K562 (cell line): Measurements from ENCODE around the gene RNASET2. TPM values are rescaled to one million over a fixed set of nuclear protein-coding genes. Genes with fewer than 3 reads are reported as not detected.
A peak's percentile ranks its signal among the peaks of the same experiment; 100 is the strongest.

Experiments
- CBFB ChIP-seq: sonication (generic); formaldehyde crosslinking; IDR thresholded peaks from 2 replicates; pipeline ENCODE4 v1.4.0; 2020; ENCODE audit warnings: mild to moderate bottlenecking, missing genetic modification reagents
- CBX1 ChIP-seq: sonication (generic); IDR thresholded peaks from 2 replicates; pipeline ENCODE4 v1.6.1; 2016; ENCODE audit warnings: antibody characterized with exemption, low read depth, mild to moderate bottlenecking
- CREM ChIP-seq: IDR thresholded peaks from 2 replicates; pipeline ENCODE4 v1.6.1; 2014; ENCODE audit warnings: antibody characterized with exemption, low read depth
- ELF4 ChIP-seq: fragments of 450-650 bp; formaldehyde crosslinking; IDR thresholded peaks from 2 replicates; pipeline ENCODE4 v1.4.0; 2022; ENCODE audit warnings: missing genetic modification characterization
- EP300 ChIP-seq: IDR thresholded peaks from 2 replicates; pipeline ENCODE4 v1.6.1; 2012; ENCODE audit warnings: low read length, improper control_type of control experiment
- FOXA1 ChIP-seq: fragments of 450-650 bp; IDR thresholded peaks from 2 replicates; pipeline ENCODE4 v1.6.1; 2016; ENCODE audit warnings: mild to moderate bottlenecking, borderline replicate concordance
- MLX ChIP-seq, 2 experiments: fragments of 450-650 bp in 1 of 2; sonication (generic) in 1 of 2; formaldehyde crosslinking; conservative IDR thresholded peaks; 2 replicates each; pipeline versions ENCODE4 v1.4.0 to v1.8.1; 2020 to 2022; ENCODE audit warnings: mild to moderate bottlenecking in 1 of 2, missing genetic modification reagents in 1 of 2
- MYC ChIP-seq, 2 experiments: fragments of 250-450 bp in 1 of 2; sonication (Bioruptor Pico) in 1 of 2; IDR thresholded peaks; 2 replicates each; pipeline versions ENCODE4 v1.5.1 to v1.6.1; 2012 to 2021; ENCODE audit warnings: low read depth in 2 of 2, borderline replicate concordance in 1 of 2, improper control_type of control experiment in 1 of 2, low read length in 1 of 2, mild to moderate bottlenecking in 1 of 2, moderate library complexity in 1 of 2
- NONO ChIP-seq, 2 experiments: fragments of 200-400 bp in 1 of 2; fragments of 450-650 bp in 1 of 2; formaldehyde crosslinking in 1 of 2; IDR thresholded peaks; 2 replicates each; pipeline ENCODE4 v1.6.1; 2017; ENCODE audit warnings: low read depth in 2 of 2, mild to moderate bottlenecking in 2 of 2, moderate library complexity in 2 of 2, low read length in 1 of 2
- NRF1 ChIP-seq, 2 experiments: fragments of 450-650 bp; IDR thresholded peaks in 1 of 2; conservative IDR thresholded peaks in 1 of 2; 2 replicates each; pipeline ENCODE4 v1.6.1; 2014; ENCODE audit warnings: mild to moderate bottlenecking in 2 of 2
- PRMT5 ChIP-seq: sonication (generic); formaldehyde crosslinking; IDR thresholded peaks from 2 replicates; pipeline ENCODE4 v1.5.0; 2020; ENCODE audit warnings: missing genetic modification reagents
- RBM34 ChIP-seq: fragments of 200-400 bp; formaldehyde crosslinking; IDR thresholded peaks from 2 replicates; pipeline ENCODE4 v1.6.1; 2018; ENCODE audit warnings: low read length, borderline replicate concordance; ENCODE audit not compliant: insufficient read depth
- SMC3 ChIP-seq: conservative IDR thresholded peaks from 2 replicates; pipeline ENCODE4 v1.6.1; 2011; ENCODE audit warnings: low read depth, low read length, improper control_type of control experiment; ENCODE audit not compliant: insufficient read depth
- TEAD1 ChIP-seq, 2 experiments: fragments of 450-650 bp in 1 of 2; sonication (generic) in 1 of 2; formaldehyde crosslinking; IDR thresholded peaks; 2 replicates each; pipeline versions ENCODE4 v1.4.0 to v1.8.0; 2020 to 2022; ENCODE audit warnings: mild to moderate bottlenecking in 2 of 2, missing genetic modification reagents in 1 of 2
- TFAP4 ChIP-seq: sonication (generic); formaldehyde crosslinking; IDR thresholded peaks from 2 replicates; pipeline ENCODE4 v1.8.0; 2022; ENCODE audit warnings: missing genetic modification reagents, mild to moderate bottlenecking, moderate library complexity, borderline replicate concordance
- THAP12 ChIP-seq: fragments of 250-450 bp; sonication (Bioruptor Pico); IDR thresholded peaks from 2 replicates; pipeline ENCODE4 v1.9.0; 2021; ENCODE audit warnings: mild to moderate bottlenecking, inconsistent platforms
- VEZF1 ChIP-seq: fragments of 200-800 bp; sonication (Bioruptor generic); IDR thresholded peaks from 2 replicates; pipeline ENCODE4 v1.6.1; 2017; ENCODE audit warnings: missing genetic modification characterization, missing compliant biosample characterization
- ZBTB1 ChIP-seq: sonication (generic); formaldehyde crosslinking; IDR thresholded peaks from 2 replicates; pipeline ENCODE4 v1.8.1; 2023; ENCODE audit warnings: missing genetic modification reagents, low read depth, mild to moderate bottlenecking, borderline replicate concordance
- ZNF644 ChIP-seq: fragments of 200-800 bp; sonication (Bioruptor generic); IDR thresholded peaks from 2 replicates; pipeline ENCODE4 v1.6.1; 2016; ENCODE audit warnings: low read depth, missing genetic modification characterization, missing compliant biosample characterization
- polyA plus RNA-seq, 8 experiments: library from polyadenylated mRNA; depleted of rRNA in 4 of 8; stranded (reverse) in 5 of 8; unstranded in 3 of 8; fragments of >200 nt; fragmentation: Nextera tagmentation in 2 of 8; fragmentation: Illumina TruSeq in 1 of 8; extraction: Ambion mirVana in 2 of 8; extraction: Trizol in 1 of 8; gene quantifications; 2 replicates each; pipeline versions ENCODE4 v1.2.1 to v1.2.3, GENCODE V29; 2011 to 2014; ENCODE audit warnings: inconsistent platforms in 1 of 8, missing spikeins in 1 of 8
- total RNA-seq, 7 experiments: library from RNA; depleted of rRNA in 6 of 7; stranded (reverse); fragments of >200 nt in 6 of 7; fragmentation: Illumina TruSeq in 2 of 7; extraction: Trizol in 2 of 7; gene quantifications; 2 replicates each; pipeline versions ENCODE4 v1.2.1 to v1.2.3, GENCODE V29; 2011 to 2021; ENCODE audit warnings: low replicate concordance in 1 of 7

RNASET2 gene
- total and polyA plus RNA-seq, 9 of the 15 experiments (the other 6 are each of a cell fraction or from before 2014, with no cell fraction given), result 7.4 to 141 (median 91.3) TPM

- TF ChIP-seq CBX1 (peak; percentile 64; the same call in 1 of the 2 replicates), VEZF1 (CRISPR knock-in tag) (peak; percentile 89), ELF4 (CRISPR knock-in tag) (no peak), PRMT5 (no peak), NRF1 (conservative IDR thresholded peaks at IDR 0.05 in 1 of 2, IDR thresholded peaks at IDR 0.05 in 1 of 2) (peak; percentile 86 to 88), NONO (IDR thresholded peaks at IDR 0.05; ENCODE audit: low read depth in 2 of 2, low read length in 1 of 2) (peak; percentile 33 to 64; a peak in 2 of 4 replicates), MLX (CRISPR knock-in tag; conservative IDR thresholded peaks at IDR 0.05) (no peak), ZNF644 (tag) (no peak), THAP12 (CRISPR knock-in tag) (peak; percentile 56; the same call in 1 of the 2 replicates), RBM34 (peak; percentile 35; the same call in 1 of the 2 replicates), MYC (IDR thresholded peaks at IDR 0.05; ENCODE audit: low read depth, low read length) (peak; percentile 47), MYC (CRISPR knock-in tag; IDR thresholded peaks at IDR 0.05; ENCODE audit: borderline replicate concordance, low read depth) (no peak), ZBTB1 (CRISPR knock-in tag) (peak; percentile 87), FOXA1 (no peak), CBFB (CRISPR knock-in tag) (no peak), TEAD1 (CRISPR knock-in tag; IDR thresholded peaks at IDR 0.05) (peak in 1 of 2 experiments; percentile 52; a peak in 1 of 4 replicates), TFAP4 (CRISPR knock-in tag) (peak; percentile 78), CREM (peak; percentile 71), SMC3 (no peak), EP300 (peak; percentile 70)
These were observed 43.0 kb upstream of the RNASET2 start, which contains the start of gene CEP43 (continued) for GRCh38 chr6:166999145-166999883.
